Fibroblast of peridontal ligament (primary cell): ENCODE data around the gene SIPA1L3.
"Not testable (repeated sequence)": the region's sequence is repeated elsewhere in the genome, so short reads cannot be mapped to it uniquely, and the experiment has no call there.

Source experiments
- DNase-seq: peaks from one replicate; pipeline ENCODE4 v3.0.0-alpha.2; 2010; ENCODE audit errors: extremely low read depth

SIPA1L3 gene

GRCh38 chr19:38042132-38042531 lies 135.1 kb downstream of the SIPA1L3 start:
- no peak for DNase-seq

- no peak for DNase-seq
These were observed 136.7 kb downstream of the SIPA1L3 start for GRCh38 chr19:38043649-38044144.

DNA sequence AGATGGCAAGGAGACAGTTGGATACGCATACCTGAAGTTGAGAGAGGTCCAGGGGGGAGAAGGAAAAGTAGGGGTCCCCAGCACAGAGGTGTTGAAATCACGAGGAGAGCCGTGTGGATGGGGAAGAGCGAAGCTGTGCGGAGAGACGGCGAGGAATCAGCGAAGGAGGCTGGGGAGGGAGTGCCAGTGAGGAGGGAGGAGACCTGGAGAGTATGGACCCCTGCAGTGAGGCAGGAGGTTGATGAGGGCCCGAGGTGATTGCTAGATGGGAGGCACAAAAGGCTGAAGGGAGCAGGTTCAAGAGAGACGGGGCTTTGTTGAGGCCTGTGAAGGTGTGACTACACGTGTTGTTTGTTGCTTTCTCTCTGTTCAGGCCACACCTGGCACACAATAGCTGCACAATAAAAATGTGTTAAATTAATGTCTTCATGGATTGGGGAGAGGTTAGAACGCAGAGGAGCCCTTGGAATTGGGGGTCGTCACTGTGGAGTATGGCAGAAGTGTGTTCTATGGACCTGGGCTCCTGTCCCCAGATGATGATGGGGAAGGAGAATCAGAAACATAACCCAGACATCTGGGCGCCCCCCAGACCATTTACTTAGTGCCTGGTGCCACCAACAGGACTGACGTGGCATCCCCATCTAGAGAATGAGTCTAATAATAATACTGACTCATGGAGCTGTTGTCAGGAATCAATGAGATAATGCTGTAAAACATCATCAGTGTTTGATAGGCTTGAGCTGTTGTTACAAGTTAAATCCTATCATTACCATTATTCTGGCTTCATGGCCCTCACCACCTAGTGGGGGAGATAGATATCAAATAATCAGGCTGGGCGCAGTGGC lies 137.5 kb downstream of the SIPA1L3 start:
- no peak for DNase-seq

DNA sequence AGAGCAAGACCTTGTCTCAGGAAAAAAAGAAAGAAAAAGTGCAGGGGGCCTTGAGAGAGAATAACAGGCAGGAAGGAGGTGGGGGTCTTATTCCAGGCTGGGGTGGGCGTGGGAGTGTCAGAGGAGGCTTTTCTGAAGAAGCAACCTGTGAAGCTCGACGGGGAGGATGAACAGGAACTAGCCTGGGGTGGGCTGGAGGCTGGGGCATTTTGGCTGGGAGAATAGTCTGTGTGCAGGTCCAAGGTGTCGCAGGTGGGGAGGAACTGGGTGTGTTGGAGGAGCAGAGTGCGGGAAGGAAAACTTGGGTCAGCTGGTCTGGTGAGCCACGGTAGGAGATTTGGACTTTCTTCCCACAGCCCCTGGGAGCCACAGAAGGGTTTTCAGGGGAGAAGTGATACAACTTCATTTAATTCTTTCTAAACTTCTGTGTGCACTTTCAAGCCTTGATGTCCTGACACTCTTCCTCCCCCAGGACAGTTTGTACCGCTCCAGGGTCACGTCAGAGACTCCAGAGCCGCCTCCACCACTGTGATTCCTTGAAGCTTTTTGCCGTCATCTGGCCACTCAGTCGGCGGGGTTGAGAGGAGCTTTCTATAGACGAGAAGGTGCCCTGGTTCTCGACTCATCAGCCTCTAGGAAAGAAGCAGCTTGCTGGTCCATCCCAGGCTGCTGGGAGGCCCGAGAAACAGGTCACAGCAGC lies 138.7 kb downstream of the SIPA1L3 start:
- DNase-seq: no peak

DNA sequence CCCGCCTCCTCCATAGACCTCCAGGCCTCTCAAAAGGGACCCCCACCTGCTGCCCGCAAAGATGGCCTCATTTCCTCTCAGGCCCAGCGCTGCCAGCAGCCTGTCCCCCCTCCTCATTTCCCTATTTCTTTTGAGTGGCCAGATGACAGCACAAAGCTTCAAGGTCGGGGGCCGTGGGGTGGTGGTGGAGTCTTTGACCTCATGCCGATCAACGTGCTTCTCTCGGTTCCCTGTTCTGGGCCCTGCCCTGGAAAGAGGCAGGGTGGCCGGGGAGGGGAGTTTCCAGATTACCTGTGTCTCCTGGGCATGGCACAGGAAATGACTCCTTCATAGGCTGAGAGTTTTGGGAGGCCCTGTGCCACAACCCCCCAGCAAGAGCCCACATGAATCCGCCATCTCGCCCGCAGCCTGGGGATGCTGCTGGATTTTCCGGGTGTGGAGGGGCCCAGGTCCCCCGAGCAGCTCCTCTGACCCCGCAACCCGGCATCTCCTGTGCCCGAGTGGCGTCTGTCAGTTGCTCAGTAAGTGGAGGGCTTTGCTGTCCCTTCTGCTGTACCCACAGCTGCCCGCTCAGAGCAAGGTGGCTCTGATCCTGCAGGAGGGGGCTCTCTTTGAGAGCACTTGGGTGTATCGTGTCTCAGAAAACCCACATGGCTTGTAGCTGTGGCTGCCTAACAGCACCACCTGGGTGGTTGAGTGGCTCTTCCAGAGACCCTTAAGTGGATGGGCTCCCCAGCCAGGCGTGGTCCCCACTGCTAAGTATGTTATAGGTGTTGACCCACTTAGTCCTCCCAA lies 139.4 kb downstream of the SIPA1L3 start:
- DNase-seq: no peak

DNA sequence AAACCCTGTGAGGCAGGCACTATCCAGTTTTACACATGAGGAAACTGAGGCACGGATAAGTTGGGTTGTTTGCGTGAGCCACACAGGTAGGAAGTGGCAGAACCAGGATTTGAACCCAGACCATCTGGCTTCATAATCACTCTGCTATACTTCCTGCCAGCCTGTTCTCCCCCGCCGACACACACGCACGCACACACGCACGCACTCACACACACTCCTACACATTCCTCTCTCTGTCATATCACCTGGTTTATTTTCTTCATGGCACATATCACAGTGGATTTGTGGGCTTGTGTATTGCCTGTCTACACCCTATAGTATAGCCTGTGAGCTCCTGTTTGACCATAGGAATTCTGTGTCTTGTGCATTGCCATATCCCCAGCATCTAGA lies 140.0 kb downstream of the SIPA1L3 start:
- no peak for DNase-seq

DNA sequence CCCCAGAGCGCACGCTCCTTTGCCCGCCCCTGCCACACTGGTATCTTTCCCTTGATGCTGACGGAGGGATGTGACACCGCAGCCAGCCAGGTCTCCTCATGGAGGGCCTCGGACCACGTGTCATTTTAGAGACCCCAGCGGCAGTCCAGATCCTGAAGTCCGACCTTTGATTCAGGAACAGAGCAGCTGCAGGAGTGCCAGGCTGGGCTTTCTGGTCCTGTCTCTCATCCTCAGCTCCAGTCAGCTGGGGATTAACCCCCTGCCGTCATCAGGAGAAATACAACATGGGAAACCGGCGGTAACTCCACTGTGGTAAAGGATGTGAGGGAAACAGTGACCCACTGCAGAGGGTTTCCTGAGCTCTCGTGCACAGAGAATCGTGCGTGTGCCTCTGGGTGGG lies 140.6 kb downstream of the SIPA1L3 start:
- DNase-seq: no peak

GRCh38 chr19:38049105-38049649 lies 142.2 kb downstream of the SIPA1L3 start:
- peak; percentile 47 for DNase-seq

DNA sequence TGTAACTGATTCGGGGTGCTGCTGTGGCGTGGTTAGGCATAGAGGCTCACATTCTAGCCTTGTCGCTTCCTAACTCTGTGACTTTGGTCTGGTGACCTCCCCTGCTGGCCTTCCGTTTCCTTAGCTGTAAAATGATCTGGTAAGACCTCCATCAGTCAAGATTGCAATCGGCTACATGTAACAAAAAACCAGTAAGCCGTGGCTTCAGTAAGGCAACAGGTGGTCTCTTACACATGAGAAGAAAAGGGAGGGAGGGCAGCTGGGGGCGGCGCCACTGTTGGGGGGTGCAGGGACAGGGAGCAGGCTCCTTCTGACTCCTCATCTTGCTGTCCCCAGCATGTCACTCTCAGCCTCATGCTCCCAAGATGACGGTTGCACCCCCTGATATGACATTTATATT lies 148.0 kb downstream of the SIPA1L3 start:
- no peak for DNase-seq

- no peak for DNase-seq
These were observed 148.9 kb downstream of the SIPA1L3 start for GRCh38 chr19:38055655-38056521.

- DNase-seq: no peak
These were observed 149.6 kb downstream of the SIPA1L3 start for GRCh38 chr19:38056646-38057045.

DNA sequence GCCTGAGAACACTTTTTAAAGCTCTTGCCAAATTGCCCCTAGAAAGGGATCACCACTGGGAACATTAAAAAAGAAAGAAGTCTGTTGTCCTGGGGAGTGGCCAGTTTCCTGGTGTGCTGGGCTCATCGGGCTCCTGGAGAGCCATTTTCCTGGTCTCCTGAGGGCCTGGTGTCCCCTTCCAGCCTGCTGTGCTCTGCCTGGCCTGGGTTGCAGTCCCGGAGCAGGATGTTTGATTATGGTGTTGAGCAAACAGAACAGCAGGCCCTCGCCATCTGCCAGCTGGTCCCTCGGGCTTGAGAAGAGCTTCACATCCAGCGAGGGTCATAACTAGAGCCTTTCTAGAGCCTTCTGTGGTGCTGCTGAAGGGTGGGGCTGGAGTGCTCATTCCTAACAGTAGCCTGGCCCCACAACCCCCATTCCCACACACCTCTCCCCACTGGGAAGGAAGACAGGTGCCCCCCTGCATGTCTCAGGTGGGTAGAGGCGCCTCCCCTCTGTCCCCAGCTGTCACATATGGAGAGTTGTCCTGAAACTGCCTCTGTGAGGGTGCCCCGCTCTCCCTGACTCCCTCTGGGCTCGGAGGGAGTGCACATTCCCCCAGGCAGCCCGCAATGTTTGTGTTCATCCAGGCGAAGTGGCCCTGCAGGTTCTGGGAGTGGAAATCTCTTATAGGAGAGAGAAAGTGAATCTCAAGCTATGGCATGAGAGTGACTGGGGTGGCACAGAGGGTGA lies 151.1 kb downstream of the SIPA1L3 start:
- DNase-seq: no peak

DNA sequence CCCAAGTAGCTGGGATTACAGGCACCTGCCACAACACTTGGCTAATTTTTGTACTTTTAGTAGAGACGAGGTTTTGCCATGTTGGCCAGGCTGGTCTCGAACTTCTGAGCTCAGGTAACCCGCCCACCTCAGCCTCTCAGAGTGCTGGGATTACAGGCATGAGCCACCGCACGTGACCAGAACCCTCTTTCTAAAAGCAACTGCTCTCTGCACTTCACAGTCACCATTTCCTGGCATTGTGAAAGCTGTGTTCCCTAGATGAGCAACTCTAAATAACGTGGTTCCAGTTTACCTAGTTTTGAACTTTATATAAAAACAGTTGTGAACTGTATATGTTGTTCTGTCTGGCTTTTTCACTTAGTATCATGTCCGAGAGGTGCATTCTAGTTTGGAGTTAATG lies 152.9 kb downstream of the SIPA1L3 start:
- no peak for DNase-seq

DNA sequence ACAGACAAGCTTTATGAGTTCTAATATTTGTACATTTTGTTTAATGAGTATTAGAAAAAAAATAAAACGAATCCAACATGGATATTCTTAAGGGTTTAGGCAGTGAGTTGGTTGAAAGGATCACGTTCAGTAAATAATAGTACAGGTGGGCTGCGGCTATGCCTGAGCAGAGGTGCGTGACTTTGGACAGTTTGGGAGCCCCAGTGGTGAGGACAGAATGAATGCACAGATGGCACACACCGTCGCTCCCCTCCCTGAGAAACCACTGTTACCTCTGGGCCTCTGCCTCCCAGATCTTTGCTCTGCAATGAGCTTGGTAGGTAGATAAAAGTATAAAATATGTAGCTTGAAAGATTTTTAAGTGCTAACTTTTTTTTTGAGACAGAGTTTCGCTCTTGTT lies 153.3 kb downstream of the SIPA1L3 start:
- DNase-seq: no peak

GRCh38 chr19:38061294-38061693 lies 154.3 kb downstream of the SIPA1L3 start:
- DNase-seq: peak; percentile 48

- DNase-seq: no peak
These were observed 156.2 kb downstream of the SIPA1L3 start for GRCh38 chr19:38062959-38063761.

DNA sequence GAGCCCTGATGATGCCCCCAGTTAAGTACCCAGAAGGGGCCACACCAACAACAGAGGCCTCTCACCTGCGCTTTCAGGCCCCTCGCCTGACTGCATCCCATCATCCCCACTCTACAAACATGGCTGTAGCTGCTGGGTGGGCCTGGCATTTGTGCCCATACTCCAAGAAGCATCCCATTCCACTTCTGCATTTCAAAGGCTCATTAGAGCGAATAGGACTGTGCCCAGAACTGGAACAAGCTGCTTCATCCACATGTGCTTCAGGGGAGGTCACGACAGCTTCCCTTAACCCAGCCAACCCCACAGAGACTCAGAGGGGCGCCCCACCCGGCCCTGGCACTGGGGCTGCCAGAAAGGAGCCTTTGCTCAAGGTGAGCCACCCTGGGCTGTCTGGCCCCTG lies 156.9 kb downstream of the SIPA1L3 start:
- DNase-seq: no peak

DNA sequence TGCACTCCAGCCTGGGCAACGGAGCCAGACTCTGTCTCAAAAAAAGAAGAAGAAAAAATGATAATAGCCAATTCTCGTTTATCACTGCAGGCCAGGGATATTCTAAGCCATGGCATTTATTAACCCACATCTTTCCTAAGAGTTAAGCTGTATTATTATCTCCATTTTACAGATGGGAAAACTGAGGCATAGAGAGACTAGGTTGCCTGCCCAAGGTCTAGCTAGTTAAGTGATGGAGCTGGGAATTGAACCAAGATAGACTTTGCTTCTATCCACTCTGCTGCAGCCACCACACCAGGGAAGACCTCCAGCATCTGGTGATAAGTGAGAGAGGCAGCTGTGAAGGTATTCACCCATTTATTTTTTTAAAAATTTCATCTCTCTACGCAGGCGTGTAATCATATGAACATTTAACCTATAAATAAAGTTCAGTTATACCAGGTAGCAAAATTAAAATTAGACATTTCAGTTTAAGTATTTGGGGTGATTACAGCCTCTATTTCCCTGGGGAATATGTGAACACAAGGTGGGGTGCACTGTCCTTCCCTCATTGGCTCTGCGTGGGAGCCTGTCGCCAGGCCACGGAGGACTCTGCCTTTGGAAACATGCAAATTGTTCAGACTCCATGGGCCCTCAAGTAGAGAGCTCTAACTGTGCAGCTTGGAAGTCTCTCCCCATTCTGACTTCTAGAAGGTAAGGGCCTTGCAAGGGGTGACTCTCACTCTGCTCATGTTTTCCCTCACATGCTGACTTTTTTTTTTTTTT lies 157.8 kb downstream of the SIPA1L3 start:
- DNase-seq: no peak

DNA sequence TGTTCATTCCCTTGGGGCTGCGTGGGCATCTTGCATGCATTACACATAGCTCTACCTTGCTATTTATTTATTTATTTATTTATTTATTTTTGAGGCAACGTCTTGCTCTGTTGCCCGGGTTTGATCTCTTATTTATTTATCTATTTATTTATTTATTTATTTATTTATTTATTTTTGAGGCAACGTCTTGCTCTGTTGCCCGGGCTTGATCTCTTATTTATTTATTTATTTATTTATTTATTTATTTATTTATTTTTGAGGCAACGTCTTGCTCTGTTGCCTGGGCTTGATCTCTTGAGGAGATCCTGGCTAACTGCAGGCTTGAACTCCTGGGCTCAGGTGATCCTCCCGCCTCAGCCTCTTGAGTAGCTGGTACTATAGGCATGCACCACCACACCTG lies 158.8 kb downstream of the SIPA1L3 start:
- DNase-seq: not testable (repeated sequence)
